Right renal pelvis (tissue), 4 donors: ENCODE measurements around the gene PRDM16. TPM values are rescaled to one million over a fixed set of nuclear protein-coding genes. Genes with fewer than 3 reads are reported as not detected.

Source experiments
- DNase-seq, 4 donors: peaks; one replicate each; pipeline ENCODE4 v3.0.0-alpha.2; 2013; ENCODE audit warnings: low read depth in 4 of 4, low spot score in 3 of 4, missing footprints in 1 of 4
- polyA plus RNA-seq, 4 donors: library from polyadenylated mRNA; unstranded; fragments of 120-200 nt; gene quantifications; one replicate each; pipeline ENCODE4 v1.2.1, GENCODE V29; 2013; ENCODE audit not compliant: insufficient read length in 4 of 4

PRDM16 gene
- polyA plus RNA-seq, 4 donors = 6.0 to 8.1 (median 7.0) TPM

DNA sequence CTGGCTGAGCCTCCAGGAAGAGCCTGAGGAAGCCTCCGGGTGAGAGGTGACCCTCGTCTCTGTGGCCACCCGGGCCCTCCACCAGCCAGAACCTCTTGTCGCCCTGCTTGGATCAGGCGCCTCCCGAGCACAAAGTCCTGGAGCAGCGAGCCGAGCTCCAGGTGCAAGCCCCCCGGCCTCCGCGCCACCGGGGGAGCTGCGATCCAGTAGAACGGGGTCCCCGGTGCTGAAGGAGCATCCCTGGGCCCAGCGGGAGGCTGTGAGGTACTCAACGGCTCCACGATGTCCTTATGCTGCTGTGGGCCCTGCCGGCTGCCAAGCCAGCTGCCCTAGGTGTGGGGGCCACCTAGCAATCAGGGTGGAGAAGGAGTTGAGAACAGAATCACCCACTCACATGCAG, 102.8 kb downstream of the PRDM16 start:
- no peak for DNase-seq

DNA sequence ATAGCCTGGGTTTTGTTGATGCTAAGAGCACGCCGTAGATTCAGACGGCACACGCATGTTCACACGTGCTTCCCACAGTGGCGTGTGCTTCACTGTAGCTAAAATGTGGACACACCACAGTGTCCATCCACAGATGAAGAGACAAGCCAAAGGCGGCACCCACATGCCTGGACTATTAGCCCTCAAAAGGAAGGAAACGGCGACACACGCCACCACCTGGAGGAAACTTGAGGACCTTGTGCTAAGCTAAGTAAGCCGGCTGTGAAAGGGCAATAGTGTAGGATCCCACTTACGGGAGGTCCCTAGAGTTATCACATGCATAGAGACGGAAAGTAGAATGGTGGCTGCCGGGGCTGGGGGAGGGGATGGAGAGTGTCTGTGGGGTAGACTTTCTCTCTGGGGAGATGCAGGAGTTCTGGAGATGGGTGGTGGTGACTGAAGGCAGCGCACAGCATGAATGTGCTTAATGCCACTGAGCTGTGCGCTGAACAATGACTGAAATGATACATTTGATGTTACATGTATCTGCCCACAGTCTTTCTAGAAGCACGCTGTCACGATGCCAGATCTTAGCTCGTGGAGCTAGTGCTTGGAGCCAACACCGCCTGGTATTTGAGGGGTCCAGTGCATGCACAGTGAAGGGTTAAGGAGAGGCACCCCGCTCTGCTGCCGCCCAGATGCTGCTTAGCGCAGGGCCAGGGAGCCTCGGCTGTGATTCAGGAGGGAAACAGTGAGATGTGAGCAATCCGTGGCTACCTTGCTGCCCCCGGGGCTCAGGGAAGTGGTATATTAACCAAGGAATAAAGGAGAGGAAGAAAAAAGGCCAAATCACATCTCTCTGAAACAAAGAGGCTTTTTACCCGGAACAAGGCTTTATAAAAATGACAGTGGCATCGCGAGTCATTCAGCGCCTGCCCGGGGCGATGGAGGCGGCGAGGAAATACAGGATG, 103.7 kb downstream of the PRDM16 start:
- DNase-seq = no peak

DNA sequence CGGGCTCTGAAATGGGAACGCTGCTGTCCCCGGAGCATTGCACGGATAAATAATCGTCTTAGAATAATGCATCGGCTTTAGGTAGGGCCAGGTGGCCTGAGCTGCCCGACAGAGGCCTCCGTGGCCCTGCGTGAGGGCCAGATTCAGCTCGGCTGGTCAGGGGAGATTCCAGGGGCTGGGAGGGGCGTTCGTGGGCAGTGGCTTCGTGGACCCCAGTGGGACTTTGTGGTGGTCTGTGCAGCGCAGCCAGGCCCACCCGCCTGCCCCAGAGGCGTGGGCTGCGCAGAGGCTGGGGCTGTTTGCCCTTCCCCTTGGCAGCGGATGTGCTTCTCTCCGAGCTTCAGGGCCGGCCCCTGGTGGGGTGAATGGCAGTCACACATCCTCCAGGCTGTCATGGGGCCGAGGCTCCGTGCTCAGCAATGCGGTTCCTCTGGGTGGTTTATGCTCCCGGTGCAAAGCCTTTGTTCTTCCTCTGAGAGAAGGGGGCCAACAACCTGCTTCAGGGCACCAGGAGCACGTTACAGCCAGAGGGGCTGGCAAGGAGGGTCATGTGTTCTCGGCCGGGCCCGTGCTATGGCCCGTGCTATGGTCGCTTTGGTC, 104.5 kb downstream of the PRDM16 start:
- DNase-seq = no peak

DNA sequence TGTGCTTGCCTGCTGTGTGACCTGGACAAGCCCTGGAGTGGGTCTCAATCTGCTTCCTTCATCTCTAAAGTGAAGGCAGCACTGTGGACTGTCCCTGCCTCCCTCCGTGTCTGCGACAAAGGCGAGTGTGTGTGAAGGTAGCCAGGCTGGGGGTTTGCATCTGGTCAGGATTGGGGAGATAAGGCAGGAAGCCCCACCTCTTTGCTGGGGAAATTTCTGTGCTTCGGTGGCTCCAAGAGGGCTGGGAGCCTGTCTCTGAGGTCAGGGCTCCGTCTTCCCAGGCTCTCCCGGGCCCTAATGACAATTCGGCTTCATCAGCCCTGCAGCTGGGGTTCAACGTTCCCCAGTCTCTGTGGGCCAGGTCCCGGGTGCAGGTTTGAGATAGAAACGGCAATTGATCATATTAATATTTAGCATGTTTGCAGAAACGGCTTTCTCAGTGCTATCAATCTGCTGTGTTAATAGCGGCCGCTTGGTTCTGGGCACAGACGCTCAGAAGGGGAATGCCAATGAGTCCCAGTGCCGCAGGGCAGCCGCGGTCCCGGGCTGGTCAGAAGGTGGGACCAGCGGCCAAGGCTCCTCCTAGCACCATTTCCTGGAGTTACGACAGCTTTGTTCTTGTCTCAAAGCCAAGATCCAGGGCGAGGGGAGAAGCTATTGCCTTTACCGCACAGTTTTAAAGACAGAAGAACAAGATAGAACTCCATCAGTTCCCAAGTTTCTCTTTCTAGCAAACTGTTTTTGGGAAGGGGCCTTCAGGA, 105.7 kb downstream of the PRDM16 start:
- peak in 1 of 4 donors; percentile 29 for DNase-seq

DNA sequence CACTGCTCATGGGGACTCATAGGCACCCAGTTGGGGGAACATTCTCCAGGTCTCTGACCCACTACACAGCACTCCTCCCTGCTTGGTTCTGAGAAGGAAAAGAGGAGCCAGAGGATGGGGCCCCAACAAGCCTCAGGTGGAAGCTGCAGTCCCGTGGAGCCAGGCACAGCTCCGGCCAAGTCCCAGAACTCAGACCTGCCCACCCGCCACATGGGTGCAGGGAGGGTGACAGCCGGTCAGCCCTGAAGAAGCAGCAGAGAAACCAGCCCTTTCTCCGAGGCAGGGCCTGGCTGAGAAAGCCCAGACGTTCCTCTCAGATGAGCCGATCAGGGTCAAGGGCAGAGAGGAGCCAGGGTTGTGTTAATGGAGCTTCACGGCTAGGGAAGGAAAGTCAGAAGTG, 106.5 kb downstream of the PRDM16 start:
- DNase-seq = no peak

DNA sequence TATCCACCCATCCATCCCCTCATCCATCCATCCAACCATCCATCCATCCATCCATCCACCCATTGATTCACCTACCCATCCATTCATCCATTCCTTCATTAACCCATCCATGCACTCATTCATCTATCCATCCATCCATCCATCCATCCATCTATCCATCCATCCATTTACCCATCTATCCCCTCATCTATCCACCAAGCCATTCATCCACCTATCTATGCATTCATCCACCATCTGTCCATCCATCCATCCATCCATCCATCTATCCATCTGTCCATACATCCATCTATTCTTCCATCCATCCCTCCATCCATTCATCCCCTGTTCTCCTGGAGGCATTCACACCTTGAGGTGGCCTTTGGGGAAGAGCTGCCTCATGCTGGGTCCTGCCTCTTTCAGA, 107.0 kb downstream of the PRDM16 start:
- no peak for DNase-seq

DNA sequence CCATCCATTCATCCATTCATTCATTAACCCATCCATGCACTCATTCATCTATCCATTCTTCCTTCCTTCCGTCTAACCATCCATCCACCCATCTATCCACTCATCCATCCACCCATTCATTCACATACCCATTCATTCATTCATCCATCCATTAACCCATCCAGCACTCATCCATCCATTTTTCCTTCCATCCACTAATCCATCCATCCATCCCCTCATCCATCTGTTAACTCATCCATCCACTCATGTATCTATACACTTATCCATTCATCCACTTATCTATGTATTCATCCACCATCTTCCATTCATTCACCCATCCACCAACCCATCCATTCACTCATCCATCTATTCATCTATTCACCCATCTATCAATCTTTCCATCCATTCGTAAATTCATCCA, 107.8 kb downstream of the PRDM16 start:
- no peak for DNase-seq

DNA sequence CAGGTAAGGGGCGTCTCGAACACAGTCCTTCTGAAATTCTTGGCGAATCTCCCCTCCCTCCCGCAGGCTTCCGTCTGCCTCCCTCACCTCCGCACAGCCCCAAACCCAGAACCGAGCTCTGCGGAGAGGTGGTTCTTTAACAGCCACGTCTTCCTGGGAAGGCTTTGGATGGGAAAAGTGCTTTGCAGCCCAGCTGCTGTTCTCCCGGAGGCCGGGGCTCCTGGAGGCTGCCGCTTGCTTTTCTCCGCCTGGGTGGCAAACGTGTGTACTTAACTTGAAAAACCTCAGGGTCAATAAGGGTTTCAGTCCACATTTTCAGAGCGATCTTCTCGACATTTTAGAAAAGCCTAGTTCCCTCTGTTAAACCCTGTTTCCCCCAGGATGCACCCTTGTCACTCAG, 109.3 kb downstream of the PRDM16 start:
- no peak for DNase-seq

DNA sequence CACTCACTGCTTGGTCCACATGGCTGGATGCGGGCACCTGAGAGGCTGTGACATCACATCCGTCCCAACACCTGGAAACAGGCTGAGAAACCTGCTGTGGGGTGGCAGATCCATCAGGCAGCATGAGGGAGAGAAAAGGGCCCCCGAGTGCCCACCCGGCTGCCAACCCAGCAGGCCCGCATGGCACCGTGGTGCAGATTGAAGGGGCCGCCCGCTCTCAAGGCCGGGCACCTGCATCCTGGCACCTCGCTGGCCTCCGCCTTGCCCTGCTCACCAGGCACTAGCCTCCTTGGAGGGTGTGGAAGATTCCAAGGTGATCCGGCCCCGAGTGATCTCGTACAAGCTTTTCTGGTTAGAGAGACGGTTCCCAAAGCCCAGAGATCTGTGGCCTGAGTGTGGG, 110.5 kb downstream of the PRDM16 start:
- no peak for DNase-seq

DNA sequence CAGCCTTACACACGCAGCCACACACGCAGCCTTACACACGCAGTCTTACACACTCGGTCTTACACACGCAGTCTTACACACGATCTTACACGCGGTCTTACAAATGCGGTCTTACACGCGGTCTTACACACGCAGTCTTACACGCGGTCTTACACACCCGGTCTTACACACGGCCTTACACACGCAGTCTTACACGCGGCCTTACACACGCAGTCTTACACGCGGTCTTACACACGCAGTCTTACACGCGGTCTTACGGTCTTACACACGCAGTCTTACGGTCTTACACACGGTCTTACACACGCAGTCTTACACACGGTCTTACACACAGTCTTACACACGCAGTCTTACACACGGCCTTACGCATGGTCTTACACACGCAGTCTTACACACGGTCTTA, 111.9 kb downstream of the PRDM16 start:
- no peak for DNase-seq

DNA sequence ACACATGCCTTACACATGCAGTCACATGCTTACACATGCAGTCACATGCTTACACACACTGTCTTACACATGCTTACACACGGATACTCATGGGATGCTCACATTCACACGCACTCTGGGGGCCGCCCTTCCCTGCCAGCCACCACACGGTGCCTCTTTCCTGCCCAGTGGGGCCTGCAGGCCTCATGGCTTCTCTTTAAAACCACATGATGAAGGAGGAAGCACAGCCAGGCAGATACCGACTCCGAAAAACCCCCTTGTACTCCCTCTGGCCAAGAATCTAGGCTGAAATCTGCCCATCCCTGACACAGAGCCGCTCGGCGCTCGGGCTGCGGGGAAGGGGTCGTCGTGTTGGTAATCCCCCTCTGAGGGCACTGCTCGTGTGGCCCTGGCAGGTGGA, 113.0 kb downstream of the PRDM16 start:
- DNase-seq = no peak

DNA sequence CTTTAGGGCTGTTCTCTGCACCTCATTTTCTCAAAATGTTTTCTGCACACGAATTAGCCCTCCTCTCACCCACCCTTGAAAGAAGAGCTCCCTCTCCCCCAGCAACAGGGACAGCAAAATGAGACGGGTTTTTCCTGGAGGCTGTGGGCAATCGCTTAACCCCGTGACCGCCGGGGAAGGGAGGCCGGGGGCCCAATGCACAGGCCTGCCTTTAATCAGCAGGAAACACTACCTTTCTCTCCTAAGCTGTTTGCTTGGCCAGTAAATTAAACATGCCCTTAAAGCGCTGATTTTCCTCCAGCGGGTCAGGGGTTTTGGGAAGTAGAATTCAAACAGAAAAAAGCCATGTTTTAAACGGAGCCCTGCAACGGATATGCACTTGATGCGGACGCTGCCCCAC, 114.4 kb downstream of the PRDM16 start:
- DNase-seq = no peak

DNA sequence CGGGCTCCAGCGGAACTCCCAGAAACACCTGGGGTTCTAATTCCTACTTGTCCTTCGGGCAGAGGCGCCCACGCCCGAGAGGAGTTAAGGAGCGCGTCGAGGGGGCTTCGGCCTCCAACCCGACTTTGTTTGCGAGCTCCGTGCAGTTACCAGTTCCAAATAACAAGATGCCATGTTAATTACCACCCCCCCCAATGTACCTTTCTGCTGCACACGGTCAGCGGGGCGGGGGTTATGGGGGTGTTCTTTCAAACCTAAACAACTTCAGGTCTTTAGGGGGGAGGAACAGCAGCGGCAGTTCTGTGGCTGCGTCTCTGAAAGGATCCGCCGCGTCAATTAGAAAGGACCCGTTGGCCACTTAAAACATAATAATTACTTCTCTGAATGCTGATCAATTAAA, 114.8 kb downstream of the PRDM16 start:
- DNase-seq = no peak

DNA sequence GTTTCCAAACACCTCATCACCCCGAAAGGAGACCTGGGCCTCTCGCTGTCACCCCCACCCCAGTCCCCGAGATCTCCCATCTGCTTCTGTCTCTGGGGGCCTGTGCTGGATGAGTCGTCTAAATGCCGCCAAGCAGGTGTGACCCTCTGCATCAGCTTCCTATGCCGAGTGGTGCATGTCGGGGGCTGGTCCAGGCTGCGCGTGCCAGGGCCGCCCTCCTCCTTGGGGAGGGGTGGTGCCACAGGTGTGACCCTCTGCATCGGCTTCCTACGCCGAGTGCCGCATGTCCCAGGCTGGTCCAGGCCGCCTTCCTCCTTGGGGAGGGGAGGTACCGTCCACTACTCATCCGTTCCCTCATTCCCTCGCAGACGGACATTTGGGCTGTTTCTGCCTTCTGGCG, 115.7 kb downstream of the PRDM16 start:
- DNase-seq = no peak

DNA sequence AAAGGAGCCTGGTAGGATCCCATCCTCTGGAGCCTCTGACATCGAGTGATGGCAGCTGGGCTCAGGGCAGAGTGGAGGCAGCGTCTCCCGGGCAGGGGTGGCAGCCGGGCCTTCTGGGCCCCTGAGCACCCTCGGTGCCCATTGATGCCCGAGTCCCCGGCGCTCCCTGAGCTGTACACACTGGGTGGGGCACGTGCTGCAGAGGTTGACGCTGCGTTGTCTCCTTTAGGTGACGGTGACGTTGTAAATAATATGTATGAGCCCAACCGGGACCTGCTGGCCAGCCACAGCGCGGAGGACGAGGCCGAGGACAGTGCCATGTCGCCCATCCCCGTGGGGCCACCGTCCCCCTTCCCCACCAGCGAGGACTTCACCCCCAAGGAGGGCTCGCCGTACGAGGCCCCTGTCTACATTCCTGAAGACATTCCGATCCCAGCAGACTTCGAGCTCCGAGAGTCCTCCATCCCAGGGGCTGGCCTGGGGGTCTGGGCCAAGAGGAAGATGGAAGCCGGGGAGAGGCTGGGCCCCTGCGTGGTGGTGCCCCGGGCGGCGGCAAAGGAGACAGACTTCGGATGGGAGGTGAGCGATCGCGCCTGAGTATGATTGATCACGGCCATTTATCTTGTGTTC, 117.0 kb downstream of the PRDM16 start:
- no peak for DNase-seq

DNA sequence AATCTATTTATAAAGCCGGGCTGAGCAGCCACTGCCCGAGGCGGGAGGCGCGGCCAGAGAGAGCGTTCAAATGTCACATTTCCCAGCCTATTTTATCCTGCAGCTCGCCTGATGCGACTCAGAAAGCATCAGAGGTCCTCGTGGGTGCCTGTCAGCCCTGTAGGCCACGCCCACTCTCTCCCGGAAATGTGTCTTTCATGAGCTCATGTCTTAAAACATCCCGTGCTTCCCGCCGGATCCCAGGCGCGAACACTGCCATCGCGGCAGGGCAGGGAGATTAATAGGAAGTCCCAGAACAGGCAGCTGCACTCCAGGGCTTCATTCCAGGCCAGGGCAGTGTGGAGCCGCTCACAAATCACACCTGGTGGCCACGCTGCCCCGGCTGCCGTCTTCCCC, 117.5 kb downstream of the PRDM16 start:
- DNase-seq = peak; percentile 37 to 58 (median 56)

DNA sequence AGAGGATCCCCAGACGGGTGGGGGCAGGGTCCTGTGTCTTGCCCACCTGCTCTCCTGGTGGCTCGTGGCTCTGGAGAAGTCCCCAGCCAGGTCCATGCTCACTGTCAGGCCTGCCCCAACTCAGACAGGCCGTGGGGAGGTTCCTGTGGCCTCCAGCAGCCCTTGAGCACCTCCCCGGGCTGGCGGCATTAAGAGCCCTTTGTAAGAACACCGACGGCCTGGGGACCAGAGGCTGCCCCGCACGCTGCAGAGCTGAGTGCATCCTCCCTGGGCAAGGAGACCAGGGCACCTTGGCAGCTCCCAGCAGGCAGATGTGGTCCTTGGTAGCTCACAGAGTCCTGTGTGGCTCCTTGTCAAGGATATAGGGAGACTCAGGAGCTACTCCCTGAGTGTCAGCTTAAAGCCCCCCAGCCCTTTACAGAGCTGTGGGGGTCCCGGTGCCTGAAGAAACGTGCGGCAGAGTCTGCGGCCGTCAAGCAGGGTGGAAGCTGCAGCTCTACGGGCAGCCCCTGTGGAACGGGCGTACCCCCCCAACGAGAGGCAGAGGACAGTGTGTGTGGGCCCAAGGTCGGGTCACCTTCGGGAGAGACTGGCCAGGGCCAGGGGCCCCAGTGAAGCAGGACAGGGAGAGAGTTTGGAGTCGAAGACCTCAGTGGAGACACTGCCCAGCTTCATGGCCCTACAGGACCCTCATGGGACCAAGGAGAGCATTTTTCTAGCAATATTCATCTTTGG, 118.6 kb downstream of the PRDM16 start:
- no peak for DNase-seq

DNA sequence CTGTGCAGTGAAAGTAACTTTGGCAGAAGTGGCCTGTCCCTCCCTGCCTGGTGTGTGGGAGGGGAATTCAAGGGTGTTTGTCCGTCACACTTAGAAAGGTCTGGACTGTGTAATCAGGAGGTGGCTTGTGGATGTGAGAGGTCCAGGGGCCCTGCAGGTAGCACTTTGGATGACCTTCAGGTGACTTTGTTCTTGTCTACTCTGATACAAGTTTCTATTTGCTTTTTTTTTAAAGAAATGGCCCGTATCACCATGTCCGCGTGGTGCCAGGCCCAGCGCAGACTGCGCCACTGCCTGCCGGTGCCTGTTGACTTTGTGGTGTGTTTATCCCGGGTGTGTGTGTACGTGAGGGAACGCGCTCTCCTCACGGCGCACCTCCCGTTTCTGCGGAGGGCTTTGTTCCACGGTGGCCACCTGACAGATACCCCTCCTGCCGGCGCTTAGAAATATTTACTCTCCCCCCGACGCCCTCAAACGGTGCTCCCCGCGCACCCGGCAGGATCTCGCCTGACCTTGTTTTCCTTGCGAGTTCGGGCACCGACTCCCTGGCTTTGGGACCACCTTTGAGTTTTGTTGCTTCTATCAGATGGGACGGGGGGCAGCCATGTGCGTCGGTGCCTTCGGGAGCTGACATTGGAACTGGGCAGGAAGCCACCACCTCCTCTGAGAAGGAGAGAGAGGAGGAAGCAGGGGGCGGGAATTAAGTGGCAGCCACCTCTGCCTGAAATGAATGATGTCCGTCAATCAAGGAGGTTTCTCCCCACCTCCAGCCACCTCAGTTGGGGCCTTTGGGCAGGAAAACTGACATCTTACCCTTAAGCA, 119.4 kb downstream of the PRDM16 start:
- no peak for DNase-seq

DNA sequence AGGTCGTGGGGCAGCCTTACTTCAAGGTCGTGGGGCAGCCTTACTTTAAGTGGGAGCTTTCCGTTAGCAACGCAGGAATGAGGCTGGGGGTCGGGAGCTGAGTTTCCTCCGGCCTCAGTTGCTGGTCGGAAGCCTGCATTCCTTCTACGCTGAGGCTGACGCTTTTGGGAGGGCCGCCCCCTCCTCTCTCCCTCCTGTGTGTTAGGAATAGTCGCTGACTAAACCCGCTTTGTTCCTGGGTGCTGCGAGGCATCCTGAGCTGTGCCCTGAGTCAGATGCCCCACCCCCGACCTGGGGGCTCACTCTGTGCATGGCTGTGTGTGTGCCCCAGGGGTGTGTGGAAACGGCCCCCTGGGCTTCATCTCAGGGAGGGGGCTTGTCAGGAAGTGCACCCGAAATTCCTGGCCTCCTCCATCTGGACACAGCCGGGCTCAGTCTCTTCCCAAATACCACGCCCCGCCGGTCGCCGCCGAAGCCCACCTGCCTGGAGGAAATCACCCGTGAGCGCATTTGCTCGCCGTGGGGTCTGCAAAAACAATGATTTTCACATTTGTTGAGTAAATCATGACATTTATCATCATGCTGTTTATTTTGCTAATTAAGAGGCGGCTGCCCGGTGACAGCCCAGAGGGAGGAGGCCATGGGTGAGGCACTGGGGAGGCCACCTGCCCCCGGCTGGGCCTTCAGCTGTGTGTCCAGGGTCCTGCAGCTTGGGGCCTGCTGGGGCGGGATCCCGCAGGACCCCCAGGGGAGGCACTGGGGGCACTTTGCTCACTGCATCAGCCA, 121.4 kb downstream of the PRDM16 start:
- no peak for DNase-seq
